ENCODE results near the gene ERC2.
"Not testable (repeated sequence)": the region's sequence is repeated elsewhere in the genome, so short reads cannot be mapped to it uniquely, and the experiment has no call there.

ERC2 gene

GRCh38 chr3:55512571-55513343 is 955.5 kb downstream of the ERC2 start:
- no peak for DNase-seq (ENCODE audit: low spot score in 2 of 2)
- H3K4me1 Mint-ChIP-seq, result no peaks in the 10 kb centered on the region
- H3K4me3 Mint-ChIP-seq, result no peak overlapping the region
- peaks cover 2% of the 10 kb centered on the region for H3K9me3 Mint-ChIP-seq
- H3K36me3 Mint-ChIP-seq, result no peaks in the 10 kb centered on the region
- ATAC-seq, result no peak
- no peak overlapping the region for H3K27ac Mint-ChIP-seq

- no peaks in the 10 kb centered on the region for H3K4me1 Mint-ChIP-seq
Measured at GRCh38 chr3:55511895-55512570, 956.2 kb downstream of the ERC2 start.

GRCh38 chr3:55508335-55508734 is 959.9 kb downstream of the ERC2 start:
- ATAC-seq (no peak), DNase-seq (ENCODE audit: low spot score in 2 of 2) (no peak)
- Mint-ChIP-seq H3K4me1 (no peaks in the 10 kb centered on the region), H3K4me3 (no peak overlapping the region), H3K27ac (no peak overlapping the region), H3K9me3 (peaks cover 5% of the 10 kb centered on the region), H3K36me3 (no peaks in the 10 kb centered on the region)

More at GRCh38 chr3:55511895-55512570, 956.2 kb downstream of the ERC2 start:
- Mint-ChIP-seq H3K4me3 (no peak overlapping the region), H3K27ac (no peak overlapping the region), H3K9me3 (peaks cover 5% of the 10 kb centered on the region), H3K36me3 (no peaks in the 10 kb centered on the region)
- no peak for DNase-seq (ENCODE audit: low spot score in 2 of 2)
- no peak for ATAC-seq

- ATAC-seq, result no peak
- no peak overlapping the region for H3K27ac Mint-ChIP-seq
- H3K36me3 Mint-ChIP-seq, result no peaks in the 10 kb centered on the region
- H3K4me1 Mint-ChIP-seq, result no peaks in the 10 kb centered on the region
- DNase-seq (ENCODE audit: low spot score in 2 of 2), result no peak
- no peak overlapping the region for H3K4me3 Mint-ChIP-seq
- H3K9me3 Mint-ChIP-seq, result peaks cover 5% of the 10 kb centered on the region
Measured at GRCh38 chr3:55507808-55508207, 960.5 kb downstream of the ERC2 start.

- H3K4me1 Mint-ChIP-seq, result no peaks in the 10 kb centered on the region
- no peaks in the 10 kb centered on the region for H3K36me3 Mint-ChIP-seq
- no peak overlapping the region for H3K4me3 Mint-ChIP-seq
- DNase-seq (ENCODE audit: low spot score in 2 of 2) (no peak), ATAC-seq (no peak)
- H3K9me3 Mint-ChIP-seq, result peaks cover 5% of the 10 kb centered on the region
- H3K27ac Mint-ChIP-seq, result no peak overlapping the region
Measured at GRCh38 chr3:55505776-55506175, 962.5 kb downstream of the ERC2 start.

GRCh38 chr3:55505102-55505501 is 963.2 kb downstream of the ERC2 start:
- H3K9me3 Mint-ChIP-seq; DNase-seq (ENCODE audit: low spot score in 2 of 2); H3K4me3 Mint-ChIP-seq; H3K27ac Mint-ChIP-seq; H3K36me3 Mint-ChIP-seq; H3K4me1 Mint-ChIP-seq; ATAC-seq: not testable (repeated sequence)

- Mint-ChIP-seq H3K9me3 (no peaks in the 10 kb centered on the region), H3K4me1 (no peaks in the 10 kb centered on the region), H3K4me3 (no peak overlapping the region), H3K36me3 (no peaks in the 10 kb centered on the region), H3K27ac (no peak overlapping the region)
- DNase-seq (ENCODE audit: low spot score in 2 of 2), result no peak
- no peak for ATAC-seq
Measured at GRCh38 chr3:55501905-55502304, 966.4 kb downstream of the ERC2 start.

GRCh38 chr3:55500555-55501330 is 967.5 kb downstream of the ERC2 start:
- no peak for ATAC-seq
- no peak for DNase-seq (ENCODE audit: low spot score in 2 of 2)
- Mint-ChIP-seq H3K4me3 (no peak overlapping the region), H3K36me3 (no peaks in the 10 kb centered on the region), H3K9me3 (no peaks in the 10 kb centered on the region), H3K4me1 (no peaks in the 10 kb centered on the region), H3K27ac (no peak overlapping the region)

- Mint-ChIP-seq H3K36me3 (no peaks in the 10 kb centered on the region), H3K4me1 (no peaks in the 10 kb centered on the region), H3K27ac (no peak overlapping the region), H3K9me3 (peaks cover 3% of the 10 kb centered on the region), H3K4me3 (no peak overlapping the region)
- no peak for ATAC-seq
- DNase-seq (ENCODE audit: low spot score in 2 of 2), result no peak
Measured at GRCh38 chr3:55498520-55498919, 969.7 kb downstream of the ERC2 start.

- ATAC-seq, result no peak
- H3K4me1 Mint-ChIP-seq, result no peaks in the 10 kb centered on the region
- DNase-seq (ENCODE audit: low spot score in 2 of 2), result no peak
- no peak overlapping the region for H3K27ac Mint-ChIP-seq
- peaks cover 3% of the 10 kb centered on the region for H3K9me3 Mint-ChIP-seq
- H3K4me3 Mint-ChIP-seq, result no peak overlapping the region
- no peaks in the 10 kb centered on the region for H3K36me3 Mint-ChIP-seq
Measured at GRCh38 chr3:55497250-55497649, 971.0 kb downstream of the ERC2 start.

GRCh38 chr3:55494976-55495375 is 973.3 kb downstream of the ERC2 start:
- Mint-ChIP-seq H3K4me1 (no peaks in the 10 kb centered on the region), H3K4me3 (no peak overlapping the region), H3K27ac (no peak overlapping the region), H3K9me3 (peaks cover 3% of the 10 kb centered on the region), H3K36me3 (no peaks in the 10 kb centered on the region)
- ATAC-seq (no peak), DNase-seq (ENCODE audit: low spot score in 2 of 2) (no peak)

- DNase-seq (ENCODE audit: low spot score in 2 of 2), result no peak
- Mint-ChIP-seq H3K27ac (no peak overlapping the region), H3K4me3 (no peak overlapping the region), H3K9me3 (peaks cover 3% of the 10 kb centered on the region), H3K4me1 (peaks cover 5% of the 10 kb centered on the region), H3K36me3 (no peaks in the 10 kb centered on the region)
- no peak for ATAC-seq
Measured at GRCh38 chr3:55492976-55493375, 975.3 kb downstream of the ERC2 start.

- H3K27ac Mint-ChIP-seq, result no peak overlapping the region
- ATAC-seq, result no peak
Measured at GRCh38 chr3:55491296-55491816, 976.9 kb downstream of the ERC2 start.

GRCh38 chr3:55490276-55490913 is 977.9 kb downstream of the ERC2 start:
- Mint-ChIP-seq H3K4me3 (no peak overlapping the region), H3K27ac (no peak overlapping the region), H3K9me3 (peaks cover 2% of the 10 kb centered on the region), H3K36me3 (no peaks in the 10 kb centered on the region), H3K4me1 (peaks cover 13% of the 10 kb centered on the region)
- no peak for DNase-seq (ENCODE audit: low spot score in 2 of 2)
- no peak for ATAC-seq

More at GRCh38 chr3:55491296-55491816, 976.9 kb downstream of the ERC2 start:
- peaks cover 9% of the 10 kb centered on the region for H3K4me1 Mint-ChIP-seq
- H3K36me3 Mint-ChIP-seq, result no peaks in the 10 kb centered on the region
- no peak overlapping the region for H3K4me3 Mint-ChIP-seq
- peaks cover 3% of the 10 kb centered on the region for H3K9me3 Mint-ChIP-seq
- no peak for DNase-seq (ENCODE audit: low spot score in 2 of 2)

- Mint-ChIP-seq H3K9me3 (no peaks in the 10 kb centered on the region), H3K4me1 (peaks cover 15% of the 10 kb centered on the region), H3K4me3 (no peak overlapping the region), H3K36me3 (no peaks in the 10 kb centered on the region), H3K27ac (no peak overlapping the region)
- DNase-seq (ENCODE audit: low spot score in 2 of 2), result no peak
- ATAC-seq, result no peak
Measured at GRCh38 chr3:55489798-55490132, 978.5 kb downstream of the ERC2 start.

Measured in stimulated activated effector memory CD8-positive, alpha-beta T cell treated with anti-CD3 and anti-CD28 coated beads, Interleukin-12 subunit alpha, Interleukin-12 subunit beta, amount 100 ng/mL, for 72 hours (primary cell).